ENCODE results near the gene GSC2. TPM values are rescaled to one million over a fixed set of nuclear protein-coding genes. Genes with fewer than 3 reads are reported as not detected.

The GSC2 gene
- total and polyA plus RNA-seq, 2 of the 4 experiments (the other 2 are of a cell fraction): not detected

GRCh38 chr22:19139001-19139356 lies 11.1 kb downstream of the GSC2 start:
- TF ChIP-seq MAZ (IDR thresholded peaks at IDR 0.05; ENCODE audit: borderline replicate concordance, low read depth, low read length) (no peak), NFE2L2 (IDR thresholded peaks at IDR 0.05; ENCODE audit: low read depth, low read length) (no peak), MAFK (IDR thresholded peaks at IDR 0.05; ENCODE audit: low read depth, low read length) (no peak)
- TF ChIP-seq, protein P1, sequence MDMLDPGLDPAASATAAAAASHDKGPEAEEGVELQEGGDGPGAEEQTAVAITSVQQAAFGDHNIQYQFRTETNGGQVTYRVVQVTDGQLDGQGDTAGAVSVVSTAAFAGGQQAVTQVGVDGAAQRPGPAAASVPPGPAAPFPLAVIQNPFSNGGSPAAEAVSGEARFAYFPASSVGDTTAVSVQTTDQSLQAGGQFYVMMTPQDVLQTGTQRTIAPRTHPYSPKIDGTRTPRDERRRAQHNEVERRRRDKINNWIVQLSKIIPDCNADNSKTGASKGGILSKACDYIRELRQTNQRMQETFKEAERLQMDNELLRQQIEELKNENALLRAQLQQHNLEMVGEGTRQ (IDR thresholded peaks at IDR 0.05; ENCODE audit: low read depth, low read length): no peak
- no TSS peak for BruUV-seq (replicated peaks)
- H3K36me3 ChIP-seq (ENCODE audit: control insufficient read depth, insufficient read depth, low read length): peaks cover 74% of the 10 kb centered on the region

More at GRCh38 chr22:19139001-19139356, 11.1 kb downstream of the GSC2 start:
- Histone ChIP-seq H2BK120ac (ENCODE audit: low read depth, low read length) (no peak overlapping the region), H3K9me3 (ENCODE audit: control insufficient read depth, insufficient read depth, low read length) (no peaks in the 10 kb centered on the region), H3K4ac (ENCODE audit: low read depth, low read length) (no peak overlapping the region), H4K8ac (ENCODE audit: low read depth in 2 of 2, low read length in 2 of 2) (no peak overlapping the region), H2BK5ac (ENCODE audit: low read depth, low read length, poor library complexity, severe bottlenecking) (no peak overlapping the region), H2AFZ (replicated peaks; ENCODE audit: low read length, poor library complexity) (no peak overlapping the region), H2AK9ac (replicated peaks; ENCODE audit: low read depth, low read length, poor library complexity) (no peak overlapping the region), H3K9me1 (ENCODE audit: insufficient read depth, low read length) (0 out of 2 replicates have a peak, but pooled peaks cover 3% of the 10 kb centered on the region), H4K20me1 (ENCODE audit: insufficient read depth, low read length) (peaks cover 4% of the 10 kb centered on the region), H3K23ac (ENCODE audit: low read depth, low read length) (no peak overlapping the region), H4K5ac (ENCODE audit: low read depth, low read length) (no peak overlapping the region), H3K4me1 (ENCODE audit: control insufficient read depth, insufficient read depth, low read length) (no peaks in the 10 kb centered on the region), H3K27ac (ENCODE audit: insufficient read depth, low read length) (no peak overlapping the region), H3K14ac (replicated peaks; ENCODE audit: low read depth, low read length) (no peak overlapping the region), H4K91ac (ENCODE audit: insufficient read depth, low read depth, low read length) (no peak overlapping the region), H3K18ac (ENCODE audit: low read depth, low read length) (no peak overlapping the region), H3K56ac (ENCODE audit: extremely low read depth, insufficient read depth, low read length) (no peak overlapping the region), H3K27me3 (ENCODE audit: control insufficient read depth, insufficient read depth, low read length) (no peaks in the 10 kb centered on the region), H3K4me3 (ENCODE audit: insufficient read depth, low read depth, low read length) (no peak overlapping the region), H3K9ac (ENCODE audit: low read depth, low read length) (no peak overlapping the region), H3K4me2 (ENCODE audit: low read depth, low read length) (no peak overlapping the region), H2BK20ac (ENCODE audit: low read depth, low read length) (no peak overlapping the region), H2AK5ac (ENCODE audit: low read depth, low read length) (no peak overlapping the region), H3K79me1 (ENCODE audit: low read depth in 1 of 2, low read length in 2 of 2) (peaks cover 4 to 24% of the 10 kb centered on the region in 2 experiments), H2BK15ac (ENCODE audit: low read depth, low read length) (no peak overlapping the region)
- in situ Hi-C loops (cut with MboI; ENCODE audit: low sequenced_read_pairs) (no loop called here), intact Hi-C loops (cut with micrococcal nuclease) (no loop called here), dilution Hi-C loops (cut with HindIII; ENCODE audit: low sequenced_read_pairs, unreplicated experiment) (no loop called here)
- ChIA-PET POLR2A (ENCODE audit: unreplicated experiment) (no interaction called here), CTCF (no interaction called here)
- no peak for ATAC-seq (ENCODE audit: low read depth)
- WGBS, 2 experiments (ENCODE audit: extremely low coverage in 2 of 2, insufficient read length in 1 of 2): 93% methylated on average over 6 of the region's 9 CpGs; no CpG with 5 or more reads in 1 of the 2 experiments
- no peak for DNase-seq

Data from IMR-90 (cell line).